Activated CD8-positive, alpha-beta T cell treated with anti-CD3 and anti-CD28 coated beads for 36 hours (primary cell): ENCODE measurements around the gene ABCC5. TPM values are rescaled to one million over a fixed set of nuclear protein-coding genes. Genes with fewer than 3 reads are reported as not detected.

ENCODE experiments used
- ATAC-seq: fragments of 200-7000 bp; cut with Tn5 transposase; one replicate; pipeline ENCODE4 v1.10.0; 2021; ENCODE audit warnings: mild to moderate bottlenecking, moderate library complexity
- CTCF ChIA-PET: fragments of 350-600 bp; sonication (Branson Sonifier 250); formaldehyde crosslinking; loops from one replicate; lab custom pipeline; 2021; ENCODE audit warnings: antibody characterized with exemption; lab: Charles Lee
- POLR2A ChIA-PET: fragments of 350-600 bp; sonication (Branson Sonifier 250); formaldehyde crosslinking; loops from one replicate; lab custom pipeline; 2021; ENCODE audit warnings: antibody characterized with exemption; lab: Charles Lee
- DNase-seq: peaks from one replicate; pipeline ENCODE4 v3.0.0-alpha.2; 2020
- H3K27ac Mint-ChIP-seq: one replicate; pipeline ENCODE4 v1.8.0; 2021; ENCODE audit warnings: mild to moderate bottlenecking, mixed read lengths
- H3K27me3 Mint-ChIP-seq: one replicate; pipeline ENCODE4 v1.8.0; 2021; ENCODE audit warnings: mixed read lengths
- H3K36me3 Mint-ChIP-seq: one replicate; pipeline ENCODE4 v1.8.0; 2021; ENCODE audit warnings: low read depth, mixed read lengths
- H3K4me1 Mint-ChIP-seq: one replicate; pipeline ENCODE4 v1.8.0; 2021; ENCODE audit warnings: low read depth, mixed read lengths
- H3K4me3 Mint-ChIP-seq: one replicate; pipeline ENCODE4 v1.8.0; 2021; ENCODE audit warnings: mild to moderate bottlenecking, moderate library complexity, mixed read lengths
- H3K9me3 Mint-ChIP-seq: one replicate; pipeline ENCODE4 v1.8.0; 2021; ENCODE audit warnings: mixed read lengths
- CTCF ChIP-seq: fragments of 200-600 bp; IDR thresholded peaks from one replicate; pipeline ENCODE4 v1.8.0; 2022; ENCODE audit warnings: antibody characterized with exemption, mild to moderate bottlenecking
- intact Hi-C: fragments of 100-400 bp; cut with micrococcal nuclease; formaldehyde crosslinking; loops from one replicate; pipeline ENCODE4 v1.10.0; 2022
- total RNA-seq, 2 experiments: library from RNA; stranded (reverse); gene quantifications; one replicate each; pipeline ENCODE4 v1.2.3, GENCODE V29; 2021

ABCC5 gene
- total RNA-seq, 2 experiments from 2014 or later: 16.2 to 17.7 TPM

GRCh38 chr3:183896184-183896583 is 121.5 kb downstream of the ABCC5 start:
- no peak for DNase-seq

GRCh38 chr3:183895774-183896173 is 121.9 kb downstream of the ABCC5 start:
- H3K9me3 Mint-ChIP-seq: no peaks in the 10 kb centered on the region
- TF ChIP-seq CTCF: no peak
- intact Hi-C loops: loop anchor here (5.0 to 10.0 kb wide), 3 partner anchors 122 to 389 kb away; partner anchors contain the start of genes ABCC5 and EIF2B5
- DNase-seq (no peak), ATAC-seq (no peak)
- no peaks in the 10 kb centered on the region for H3K4me1 Mint-ChIP-seq
- no peaks in the 10 kb centered on the region for H3K36me3 Mint-ChIP-seq
- ChIA-PET POLR2A (interaction anchor here (0.8 to 1.8 kb wide), 3 partner anchors 9 to 15 kb away, joined by 3 to 7 read pairs (median 4); partner anchors contain the start of gene PARL), CTCF (interaction anchor here (0.6 to 3.5 kb wide), 36 partner anchors 10 to 476 kb away, joined by 3 to 37 read pairs (median 3); partner anchors contain the start of genes ABCC5, ABCF3, EEF1AKMT4 and EIF2B5)
- H3K27ac Mint-ChIP-seq: no peak overlapping the region
- peaks cover 9% of the 10 kb centered on the region for H3K27me3 Mint-ChIP-seq
- H3K4me3 Mint-ChIP-seq: no peak overlapping the region

More at GRCh38 chr3:183896184-183896583, 121.5 kb downstream of the ABCC5 start:
- POLR2A ChIA-PET: interaction anchor here (0.8 to 1.8 kb wide), 3 partner anchors 9 to 14 kb away, joined by 3 to 7 read pairs (median 4); partner anchors contain the start of gene PARL
- CTCF ChIA-PET: interaction anchor here (0.6 to 3.5 kb wide), 31 partner anchors 9 to 475 kb away, joined by 3 to 37 read pairs (median 3); partner anchors contain the start of genes ABCC5, EEF1AKMT4, EIF2B5 and HTR3C
- Mint-ChIP-seq H3K36me3 (no peaks in the 10 kb centered on the region), H3K4me1 (no peaks in the 10 kb centered on the region), H3K27ac (no peak overlapping the region), H3K9me3 (no peaks in the 10 kb centered on the region), H3K4me3 (no peak overlapping the region), H3K27me3 (peaks cover 9% of the 10 kb centered on the region)
- TF ChIP-seq CTCF: no peak
- no peak for ATAC-seq
- intact Hi-C loops: loop anchor here (5.0 to 10.0 kb wide), 3 partner anchors 121 to 389 kb away; partner anchors contain the start of genes ABCC5 and EIF2B5

DNA sequence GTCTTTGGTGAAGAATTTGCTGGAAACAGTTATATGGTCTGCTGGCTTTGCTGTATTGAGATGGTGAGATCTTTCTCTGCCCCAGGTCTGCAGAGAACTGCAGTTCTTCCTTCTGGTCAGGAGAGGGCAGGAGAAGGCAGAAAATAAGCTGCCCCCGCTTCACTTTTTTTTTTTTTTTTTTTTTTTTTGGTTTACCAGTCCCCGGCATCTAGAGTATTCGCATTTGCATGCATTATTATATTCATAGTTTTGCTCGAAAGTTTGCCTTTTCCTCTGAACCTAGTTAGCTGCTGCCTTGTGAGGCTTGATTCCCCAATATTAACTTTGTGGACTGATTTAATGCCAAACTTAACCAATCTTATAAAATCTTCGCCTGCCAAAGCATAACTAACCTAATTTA is 122.4 kb downstream of the ABCC5 start:
- Mint-ChIP-seq H3K27me3 (peaks cover 6% of the 10 kb centered on the region), H3K36me3 (no peaks in the 10 kb centered on the region), H3K27ac (no peak overlapping the region), H3K4me3 (no peak overlapping the region), H3K4me1 (no peaks in the 10 kb centered on the region), H3K9me3 (no peaks in the 10 kb centered on the region)
- ChIA-PET POLR2A (interaction anchor here (0.7 to 1.8 kb wide), 4 partner anchors 10 to 78 kb away, joined by 3 to 7 read pairs (median 4); partner anchors contain the start of gene PARL), CTCF (interaction anchor here (0.6 to 3.5 kb wide), 35 partner anchors 10 to 476 kb away, joined by 3 to 37 read pairs (median 3); partner anchors contain the start of genes ABCC5, ABCF3, EEF1AKMT4 and EIF2B5)
- intact Hi-C loops: loop anchor here (5.0 to 10.0 kb wide), 3 partner anchors 122 to 390 kb away; partner anchors contain the start of genes ABCC5 and EIF2B5
- TF ChIP-seq CTCF: peak; percentile 80
- ATAC-seq: peak; percentile 94
- DNase-seq: peak; percentile 37

- Mint-ChIP-seq H3K27ac (no peak overlapping the region), H3K36me3 (no peaks in the 10 kb centered on the region), H3K4me3 (no peak overlapping the region), H3K4me1 (no peaks in the 10 kb centered on the region), H3K9me3 (no peaks in the 10 kb centered on the region), H3K27me3 (peaks cover 2% of the 10 kb centered on the region)
- ChIA-PET CTCF (interaction anchor here (0.5 to 1.1 kb wide), 2 partner anchors 26 to 131 kb away, joined by 3 read pairs; no protein-coding TSS in a partner anchor), POLR2A (no interaction called here)
- ATAC-seq (no peak), DNase-seq (no peak)
- TF ChIP-seq CTCF: no peak
- intact Hi-C loops: loop anchor here (10.0 kb wide), 2 partner anchors 242 to 392 kb away; partner anchors contain the start of gene EIF2B5
These were observed 125.0 kb downstream of the ABCC5 start for GRCh38 chr3:183892610-183893214.
